Astrocyte of the spinal cord (primary cell): ENCODE measurements around the gene NBPF14.
"Not testable (repeated sequence)": the region's sequence is repeated elsewhere in the genome, so short reads cannot be mapped to it uniquely, and the experiment has no call there.

ENCODE experiments used
- DNase-seq: peaks from one replicate; pipeline ENCODE4 v3.0.0; 2011; ENCODE audit warnings: low read depth, low spot score
- H3K4me3 ChIP-seq: 2 replicates; pipeline ENCODE4 v1.5.1; 2011; ENCODE audit warnings: low read depth, mild to moderate bottlenecking, low read length, moderate library complexity
- in situ Hi-C: cut with HindIII; loops from 2 replicates; pipeline ENCODE4 v1.10.0; 2017; ENCODE audit warnings: low sequenced_read_pairs

NBPF14 gene

GRCh38 chr1:148493933-148494332 lies 101.9 kb downstream of the NBPF14 start:
- DNase-seq, in situ Hi-C loops, H3K4me3 ChIP-seq: not testable (repeated sequence)

- DNase-seq, H3K4me3 ChIP-seq, in situ Hi-C loops: not testable (repeated sequence)
Measured at GRCh38 chr1:148483029-148483428, 112.8 kb downstream of the NBPF14 start, which contains the start of gene PPIAL4G. Gene PPIAL4G (minus strand): TSS chr1:148483302. CDS start chr1:148483252, 50 bp downstream.
